Activated CD8-positive, alpha-beta T cell treated with anti-CD3 and anti-CD28 coated beads for 36 hours (primary cell): ENCODE results near the gene UPP2. TPM values are rescaled to one million over a fixed set of nuclear protein-coding genes. Genes with fewer than 3 reads are reported as not detected.

Experiments
- ATAC-seq: fragments of 200-7000 bp; cut with Tn5 transposase; one replicate; pipeline ENCODE4 v1.10.0; 2021; ENCODE audit warnings: mild to moderate bottlenecking, moderate library complexity
- CTCF ChIA-PET: fragments of 350-600 bp; sonication (Branson Sonifier 250); formaldehyde crosslinking; loops from one replicate; lab custom pipeline; 2021; ENCODE audit warnings: antibody characterized with exemption; lab: Charles Lee
- POLR2A ChIA-PET: fragments of 350-600 bp; sonication (Branson Sonifier 250); formaldehyde crosslinking; loops from one replicate; lab custom pipeline; 2021; ENCODE audit warnings: antibody characterized with exemption; lab: Charles Lee
- DNase-seq: peaks from one replicate; pipeline ENCODE4 v3.0.0-alpha.2; 2020
- H3K27ac Mint-ChIP-seq: one replicate; pipeline ENCODE4 v1.8.0; 2021; ENCODE audit warnings: mild to moderate bottlenecking, mixed read lengths
- H3K27me3 Mint-ChIP-seq: one replicate; pipeline ENCODE4 v1.8.0; 2021; ENCODE audit warnings: mixed read lengths
- H3K36me3 Mint-ChIP-seq: one replicate; pipeline ENCODE4 v1.8.0; 2021; ENCODE audit warnings: low read depth, mixed read lengths
- H3K4me1 Mint-ChIP-seq: one replicate; pipeline ENCODE4 v1.8.0; 2021; ENCODE audit warnings: low read depth, mixed read lengths
- H3K4me3 Mint-ChIP-seq: one replicate; pipeline ENCODE4 v1.8.0; 2021; ENCODE audit warnings: mild to moderate bottlenecking, moderate library complexity, mixed read lengths
- H3K9me3 Mint-ChIP-seq: one replicate; pipeline ENCODE4 v1.8.0; 2021; ENCODE audit warnings: mixed read lengths
- intact Hi-C: fragments of 100-400 bp; cut with micrococcal nuclease; formaldehyde crosslinking; loops from one replicate; pipeline ENCODE4 v1.10.0; 2022
- total RNA-seq, 2 experiments: library from RNA; stranded (reverse); gene quantifications; one replicate each; pipeline ENCODE4 v1.2.3, GENCODE V29; 2021
- TF ChIP-seq, protein P1 (sequence below): fragments of 200-600 bp; IDR thresholded peaks from one replicate; pipeline ENCODE4 v1.8.0; 2022; ENCODE audit warnings: antibody characterized with exemption, mild to moderate bottlenecking

UPP2 gene
- total RNA-seq, 2 experiments from 2014 or later, result not detected

DNA sequence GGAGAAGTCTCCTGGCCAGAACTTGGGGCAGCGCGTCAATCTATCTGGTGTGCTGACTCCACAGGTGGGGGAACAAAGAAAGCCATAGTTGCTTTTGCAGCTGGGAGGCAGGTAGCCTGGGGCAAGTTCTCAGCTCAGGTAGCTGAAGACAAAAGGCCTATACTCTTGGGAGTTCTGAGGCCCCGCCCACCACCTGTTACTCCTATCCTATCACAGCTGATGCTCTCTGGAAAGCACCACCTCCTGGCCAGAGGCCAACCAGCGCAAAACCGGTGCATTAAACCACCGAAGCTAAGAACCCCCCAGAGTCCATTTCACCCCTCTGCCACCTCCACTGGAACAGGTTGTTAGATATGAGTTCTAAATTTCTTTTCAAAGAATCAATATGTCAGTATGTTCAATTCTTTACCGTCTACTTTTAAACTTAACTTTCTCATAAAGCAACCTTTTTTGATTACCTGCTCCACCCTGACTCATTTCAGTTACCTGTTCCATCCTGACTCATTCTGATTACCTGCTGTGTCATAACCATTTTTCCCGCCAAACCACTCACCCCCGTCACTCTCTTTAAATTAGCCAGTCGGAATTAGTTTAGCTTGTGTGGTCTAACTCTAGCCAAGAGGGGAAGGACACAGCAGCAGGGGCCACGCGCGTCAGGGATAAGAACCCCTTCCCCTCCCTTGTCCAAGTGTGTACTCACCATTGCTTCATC is 43.4 kb downstream of the UPP2 start:
- Mint-ChIP-seq H3K4me3 (no peak overlapping the region), H3K36me3 (no peaks in the 10 kb centered on the region), H3K9me3 (no peaks in the 10 kb centered on the region), H3K27me3 (peaks cover 13% of the 10 kb centered on the region), H3K27ac (no peak overlapping the region), H3K4me1 (no peaks in the 10 kb centered on the region)
- DNase-seq, result no peak
- TF ChIP-seq, protein P1, sequence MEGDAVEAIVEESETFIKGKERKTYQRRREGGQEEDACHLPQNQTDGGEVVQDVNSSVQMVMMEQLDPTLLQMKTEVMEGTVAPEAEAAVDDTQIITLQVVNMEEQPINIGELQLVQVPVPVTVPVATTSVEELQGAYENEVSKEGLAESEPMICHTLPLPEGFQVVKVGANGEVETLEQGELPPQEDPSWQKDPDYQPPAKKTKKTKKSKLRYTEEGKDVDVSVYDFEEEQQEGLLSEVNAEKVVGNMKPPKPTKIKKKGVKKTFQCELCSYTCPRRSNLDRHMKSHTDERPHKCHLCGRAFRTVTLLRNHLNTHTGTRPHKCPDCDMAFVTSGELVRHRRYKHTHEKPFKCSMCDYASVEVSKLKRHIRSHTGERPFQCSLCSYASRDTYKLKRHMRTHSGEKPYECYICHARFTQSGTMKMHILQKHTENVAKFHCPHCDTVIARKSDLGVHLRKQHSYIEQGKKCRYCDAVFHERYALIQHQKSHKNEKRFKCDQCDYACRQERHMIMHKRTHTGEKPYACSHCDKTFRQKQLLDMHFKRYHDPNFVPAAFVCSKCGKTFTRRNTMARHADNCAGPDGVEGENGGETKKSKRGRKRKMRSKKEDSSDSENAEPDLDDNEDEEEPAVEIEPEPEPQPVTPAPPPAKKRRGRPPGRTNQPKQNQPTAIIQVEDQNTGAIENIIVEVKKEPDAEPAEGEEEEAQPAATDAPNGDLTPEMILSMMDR, result no peak
- no peak for ATAC-seq
- ChIA-PET POLR2A (no interaction called here), CTCF (no interaction called here)
- intact Hi-C loops, result no loop called here

DNA sequence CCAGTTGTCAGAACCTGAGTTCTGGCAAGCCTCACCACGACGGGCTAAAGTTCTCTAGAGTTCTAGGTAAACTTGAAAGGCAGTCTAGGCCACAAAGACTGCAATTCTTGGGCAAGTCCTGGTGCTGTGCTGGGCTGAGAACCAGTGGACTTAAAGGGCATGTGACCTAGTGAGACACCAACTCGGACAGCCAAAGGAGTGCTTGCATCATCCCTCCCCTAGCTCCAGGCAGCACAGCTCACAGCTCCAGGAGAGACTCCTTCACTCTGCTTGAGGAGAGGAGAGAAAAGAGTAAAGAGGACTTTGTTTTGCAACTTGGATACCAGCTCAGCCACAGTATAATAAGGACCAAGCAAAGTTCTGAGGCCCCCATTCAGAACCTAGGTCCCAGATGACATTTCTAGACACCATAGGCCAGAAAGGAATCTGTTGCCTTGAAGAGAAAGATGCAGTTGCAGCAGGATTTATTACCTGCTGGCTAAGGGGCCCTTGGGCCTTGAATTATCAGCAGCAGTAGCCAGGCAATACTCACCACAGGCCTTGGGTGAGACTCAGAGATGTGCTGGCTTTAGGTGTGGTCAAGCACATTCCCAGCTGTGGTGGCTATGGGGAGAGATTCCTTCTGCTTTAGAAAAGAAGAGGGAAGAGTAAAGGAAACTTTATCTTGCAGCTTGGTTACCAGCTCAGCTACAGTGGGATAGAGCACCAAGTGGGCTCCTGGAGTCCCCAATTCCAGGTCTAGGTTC is 51.8 kb downstream of the UPP2 start:
- H3K36me3 Mint-ChIP-seq, result no peaks in the 10 kb centered on the region
- ChIA-PET POLR2A (no interaction called here), CTCF (no interaction called here)
- no peaks in the 10 kb centered on the region for H3K9me3 Mint-ChIP-seq
- no peak for ATAC-seq
- H3K27ac Mint-ChIP-seq, result no peak overlapping the region
- DNase-seq, result no peak
- TF ChIP-seq, protein P1, result no peak
- H3K4me1 Mint-ChIP-seq, result no peaks in the 10 kb centered on the region
- H3K27me3 Mint-ChIP-seq, result peaks cover 2% of the 10 kb centered on the region
- intact Hi-C loops, result no loop called here
- no peak overlapping the region for H3K4me3 Mint-ChIP-seq

DNA sequence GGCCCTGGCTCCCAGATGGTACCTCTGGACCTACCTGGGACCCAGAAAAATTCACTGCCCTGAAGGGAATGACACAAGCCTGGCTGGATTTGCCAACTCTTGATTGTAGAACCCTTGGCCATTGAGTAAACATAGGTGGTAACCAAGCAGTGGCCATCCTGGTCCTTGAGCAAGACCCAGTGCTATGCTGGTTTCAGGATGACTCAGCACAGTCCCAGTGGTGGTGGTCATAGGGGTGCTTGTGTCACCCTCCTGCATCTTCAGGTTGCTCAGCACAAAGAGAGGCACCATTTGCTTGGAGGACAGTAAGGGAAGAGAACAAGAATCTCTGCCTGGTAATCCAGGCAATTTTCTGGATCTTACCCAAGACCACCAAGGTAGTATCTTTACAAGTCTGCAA is 52.9 kb downstream of the UPP2 start:
- peaks cover 4% of the 10 kb centered on the region for H3K27me3 Mint-ChIP-seq
- no peak overlapping the region for H3K4me3 Mint-ChIP-seq
- POLR2A ChIA-PET, result no interaction called here
- H3K27ac Mint-ChIP-seq, result no peak overlapping the region
- TF ChIP-seq, protein P1, result no peak
- intact Hi-C loops, result no loop called here
- DNase-seq (no peak), ATAC-seq (no peak)
- H3K9me3 Mint-ChIP-seq, result no peaks in the 10 kb centered on the region
- H3K36me3 Mint-ChIP-seq, result no peaks in the 10 kb centered on the region
- no peaks in the 10 kb centered on the region for H3K4me1 Mint-ChIP-seq
- CTCF ChIA-PET, result no interaction called here

GRCh38 chr2:158172719-158173118 is 71.0 kb downstream of the UPP2 start:
- peaks cover 11% of the 10 kb centered on the region for H3K27me3 Mint-ChIP-seq
- TF ChIP-seq, protein P1, result no peak
- H3K36me3 Mint-ChIP-seq, result no peaks in the 10 kb centered on the region
- CTCF ChIA-PET, result interaction anchor here (0.6 kb wide), 1 partner anchor 80 kb away, joined by 3 read pairs; no protein-coding TSS in a partner anchor
- H3K4me1 Mint-ChIP-seq, result no peaks in the 10 kb centered on the region
- DNase-seq (no peak), ATAC-seq (no peak)
- no peak overlapping the region for H3K27ac Mint-ChIP-seq
- H3K4me3 Mint-ChIP-seq, result no peak overlapping the region
- POLR2A ChIA-PET, result no interaction called here
- H3K9me3 Mint-ChIP-seq, result no peaks in the 10 kb centered on the region
- intact Hi-C loops, result no loop called here

- H3K27ac Mint-ChIP-seq, result no peak overlapping the region
- ChIA-PET CTCF (interaction anchor here (2.0 kb wide), 1 partner anchor 580 kb away, joined by 4 read pairs; no protein-coding TSS in a partner anchor), POLR2A (no interaction called here)
- no peaks in the 10 kb centered on the region for H3K9me3 Mint-ChIP-seq
- no peak overlapping the region for H3K4me3 Mint-ChIP-seq
- peaks cover 14% of the 10 kb centered on the region for H3K27me3 Mint-ChIP-seq
- TF ChIP-seq, protein P1, result no peak
- ATAC-seq (no peak), DNase-seq (no peak)
- H3K36me3 Mint-ChIP-seq, result no peaks in the 10 kb centered on the region
- intact Hi-C loops, result no loop called here
- H3K4me1 Mint-ChIP-seq, result no peaks in the 10 kb centered on the region
These were observed 72.8 kb downstream of the UPP2 start for GRCh38 chr2:158174495-158174894.
